Breast epithelium (tissue), 4 donors: ENCODE results near the gene ORM2. TPM values are rescaled to one million over a fixed set of nuclear protein-coding genes. Genes with fewer than 3 reads are reported as not detected.

ENCODE experiments used
- DNase-seq, 2 donors: peaks; one replicate each; pipeline ENCODE4 v3.0.0-alpha.2; 2019; ENCODE audit warnings: low spot score in 2 of 2
- H3K27ac ChIP-seq, 2 donors: fragments of 200-600 bp; sonication (generic) in 1 of 2; one replicate each; pipeline ENCODE4 v1.5.1; 2016 to 2019; ENCODE audit warnings: mild to moderate bottlenecking in 1 of 2
- H3K27me3 ChIP-seq, 2 donors: fragments of 200-600 bp; sonication (generic) in 1 of 2; one replicate each; pipeline versions ENCODE4 v1.5.1 to v1.6.0; 2017 to 2019; ENCODE audit warnings: control low read depth in 1 of 2, mild to moderate bottlenecking in 1 of 2
- H3K36me3 ChIP-seq: fragments of 200-600 bp; one replicate; pipeline ENCODE4 v1.5.1; 2019
- H3K4me1 ChIP-seq, 2 donors: fragments of 200-600 bp; sonication (generic); one replicate each; pipeline ENCODE4 v1.5.1; 2016 to 2019; ENCODE audit warnings: control low read depth in 1 of 2
- H3K4me3 ChIP-seq, 3 donors: fragments of 200-600 bp; sonication (generic); 1 replicate in 2 of 3; 2 replicates in 1 of 3; pipeline ENCODE4 v1.5.1; 2016 to 2019; ENCODE audit warnings: mild to moderate bottlenecking in 3 of 3, moderate library complexity in 2 of 3
- H3K9me3 ChIP-seq, 2 donors: fragments of 200-600 bp; sonication (generic) in 1 of 2; one replicate each; pipeline ENCODE4 v1.5.1; 2016 to 2019; ENCODE audit warnings: control low read depth in 1 of 2
- CTCF ChIP-seq, 3 donors: fragments of 450-650 bp; IDR thresholded peaks; one replicate each; pipeline ENCODE4 v1.5.1; 2016 to 2017; ENCODE audit warnings: antibody characterized with exemption in 3 of 3, mild to moderate bottlenecking in 3 of 3, moderate library complexity in 3 of 3
- POLR2A ChIP-seq: fragments of 450-650 bp; IDR thresholded peaks from one replicate; pipeline ENCODE4 v1.6.1; 2016; ENCODE audit warnings: antibody characterized with exemption, mild to moderate bottlenecking, moderate library complexity
- POLR2AphosphoS5 ChIP-seq, 3 donors: sonication (generic); formaldehyde crosslinking; IDR thresholded peaks; one replicate each; pipeline ENCODE4 v1.6.1; 2017; ENCODE audit warnings: antibody characterized with exemption in 3 of 3
- intact Hi-C: fragments of 100-400 bp; cut with DNase I; formaldehyde crosslinking; loops from one replicate; pipeline ENCODE4 v1.15.1; 2023; ENCODE audit warnings: low total_unique reads
- total RNA-seq, 3 donors: library from RNA; depleted of rRNA; stranded (reverse); fragments of >200 nt; gene quantifications; one replicate each; pipeline ENCODE4 v1.1.0, GENCODE V29; 2016

Gene ORM2
- total RNA-seq, 3 donors from 2014 or later: 1.6 to 2.9 TPM; not detected in 1

GRCh38 chr9:114351932-114352331 is 22.3 kb downstream of the ORM2 start:
- DNase-seq: no peak
- peaks cover 11% of the 10 kb centered on the region for H3K36me3 ChIP-seq

GRCh38 chr9:114355821-114356220 is 26.2 kb downstream of the ORM2 start:
- no peak for TF ChIP-seq POLR2AphosphoS5 (IDR thresholded peaks at IDR 0.05)
- TF ChIP-seq CTCF (IDR thresholded peaks at IDR 0.05): no peak
- no peak for TF ChIP-seq POLR2A
- DNase-seq: no peak

More at GRCh38 chr9:114351932-114352331, 22.3 kb downstream of the ORM2 start:
- H3K4me3 ChIP-seq: no peak overlapping the region
- no peaks in the 10 kb centered on the region for H3K9me3 ChIP-seq
- H3K27ac ChIP-seq: no peak overlapping the region
- no peaks in the 10 kb centered on the region for H3K4me1 ChIP-seq
- intact Hi-C loops: no loop called here
- H3K27me3 ChIP-seq: no peaks in the 10 kb centered on the region
- TF ChIP-seq POLR2A: no peak
- TF ChIP-seq CTCF (IDR thresholded peaks at IDR 0.05): no peak
- TF ChIP-seq POLR2AphosphoS5 (IDR thresholded peaks at IDR 0.05): no peak

GRCh38 chr9:114356792-114357191 is 27.1 kb downstream of the ORM2 start:
- intact Hi-C loops: no loop called here
- Histone ChIP-seq H3K9me3 (no peaks in the 10 kb centered on the region), H3K36me3 (peaks cover 18% of the 10 kb centered on the region), H3K27ac (no peak overlapping the region), H3K27me3 (no peaks in the 10 kb centered on the region), H3K4me3 (no peak overlapping the region), H3K4me1 (no peaks in the 10 kb centered on the region)
- no peak for TF ChIP-seq POLR2A
- no peak for TF ChIP-seq POLR2AphosphoS5 (IDR thresholded peaks at IDR 0.05)
- no peak for TF ChIP-seq CTCF (IDR thresholded peaks at IDR 0.05)
- no peak for DNase-seq

More at GRCh38 chr9:114355821-114356220, 26.2 kb downstream of the ORM2 start:
- no peaks in the 10 kb centered on the region for H3K9me3 ChIP-seq
- intact Hi-C loops: no loop called here
- H3K4me1 ChIP-seq: no peaks in the 10 kb centered on the region
- no peak overlapping the region for H3K4me3 ChIP-seq
- H3K27me3 ChIP-seq: no peaks in the 10 kb centered on the region
- no peak overlapping the region for H3K27ac ChIP-seq
- H3K36me3 ChIP-seq: peaks cover 18% of the 10 kb centered on the region

GRCh38 chr9:114357360-114357759 is 27.7 kb downstream of the ORM2 start:
- Histone ChIP-seq H3K9me3 (no peaks in the 10 kb centered on the region), H3K36me3 (peaks cover 18% of the 10 kb centered on the region), H3K27me3 (no peaks in the 10 kb centered on the region), H3K27ac (no peak overlapping the region), H3K4me1 (no peaks in the 10 kb centered on the region), H3K4me3 (no peak overlapping the region)
- DNase-seq: no peak
- intact Hi-C loops: no loop called here
- TF ChIP-seq POLR2AphosphoS5 (IDR thresholded peaks at IDR 0.05): no peak

GRCh38 chr9:114357911-114358328 is 28.3 kb downstream of the ORM2 start:
- no peaks in the 10 kb centered on the region for H3K9me3 ChIP-seq
- H3K4me1 ChIP-seq: no peaks in the 10 kb centered on the region
- DNase-seq: no peak
- TF ChIP-seq POLR2A (no peak), CTCF (IDR thresholded peaks at IDR 0.05) (no peak), POLR2AphosphoS5 (IDR thresholded peaks at IDR 0.05) (no peak)
- intact Hi-C loops: no loop called here
- no peak overlapping the region for H3K4me3 ChIP-seq
- H3K27ac ChIP-seq: no peak overlapping the region
- H3K36me3 ChIP-seq: peaks cover 18% of the 10 kb centered on the region
- no peaks in the 10 kb centered on the region for H3K27me3 ChIP-seq

- peaks cover 18% of the 10 kb centered on the region for H3K36me3 ChIP-seq
- no peak overlapping the region for H3K4me3 ChIP-seq
- no peak overlapping the region for H3K27ac ChIP-seq
- no peaks in the 10 kb centered on the region for H3K27me3 ChIP-seq
- no peak for TF ChIP-seq POLR2AphosphoS5 (IDR thresholded peaks at IDR 0.05)
- no peak for TF ChIP-seq CTCF (IDR thresholded peaks at IDR 0.05)
- no peak for TF ChIP-seq POLR2A
- H3K4me1 ChIP-seq: no peaks in the 10 kb centered on the region
- intact Hi-C loops: no loop called here
- no peak for DNase-seq
- H3K9me3 ChIP-seq: no peaks in the 10 kb centered on the region
Measured at GRCh38 chr9:114359801-114360200, 30.1 kb downstream of the ORM2 start.
